H1 (cell line): Measurements from ENCODE around the gene STARD9. TPM values are rescaled to one million over a fixed set of nuclear protein-coding genes. Genes with fewer than 3 reads are reported as not detected.

Experiments used
- ATF3 ChIP-seq: IDR thresholded peaks from 2 replicates; pipeline ENCODE4 v1.6.1; 2011; ENCODE audit warnings: low read depth, mild to moderate bottlenecking, low read length; ENCODE audit not compliant: insufficient read depth
- CTBP2 ChIP-seq: IDR thresholded peaks from 2 replicates; pipeline ENCODE4 v1.7.0; 2011; ENCODE audit warnings: borderline replicate concordance, mild to moderate bottlenecking, moderate library complexity, mixed read lengths, low read length; ENCODE audit not compliant: insufficient read depth, insufficient read length
- FOSL1 ChIP-seq: IDR thresholded peaks from 2 replicates; pipeline ENCODE4 v1.6.1; 2011; ENCODE audit warnings: mild to moderate bottlenecking, low read depth, low read length, moderate library complexity; ENCODE audit not compliant: insufficient read depth
- JUND ChIP-seq: IDR thresholded peaks from 2 replicates; pipeline ENCODE4 v1.6.1; 2011; ENCODE audit warnings: mild to moderate bottlenecking, improper control_type of control experiment, low read length
- RNF2 ChIP-seq: fragments of 200-900, 300-1000 bp; sonication (generic); IDR thresholded peaks from 2 replicates; pipeline ENCODE4 v1.7.1; 2016; ENCODE audit warnings: borderline replicate concordance, low read depth, mild to moderate bottlenecking, antibody characterized with exemption, low read length; ENCODE audit not compliant: poor library complexity, severe bottlenecking; ENCODE audit errors: missing control alignments
- SAP30 ChIP-seq: fragments of 300-600 bp; sonication (generic); IDR thresholded peaks from 2 replicates; pipeline ENCODE4 v1.7.1; 2012; ENCODE audit warnings: low read length, moderate library complexity, mild to moderate bottlenecking, inconsistent platforms; ENCODE audit not compliant: insufficient read depth, insufficient replicate concordance
- polyA plus RNA-seq, 7 experiments: library from polyadenylated mRNA; depleted of rRNA in 3 of 7; stranded (reverse) in 5 of 7; unstranded in 2 of 7; fragments of >200 nt in 5 of 7; fragments of 200-250 nt in 2 of 7; gene quantifications; 1 replicate in 5 of 7; 2 replicates in 1 of 7; 4 replicates in 1 of 7; pipeline versions ENCODE4 v1.2.1 to v1.2.3, GENCODE V29; 2011 to 2013; ENCODE audit warnings: missing spikeins in 2 of 7, mixed read lengths in 2 of 7
- total RNA-seq: library from RNA; stranded (reverse); fragmentation: NEBNext Ultra II Directional; extraction: Animal tissue kit (Norgen Biotek cat#: 25700); gene quantifications from 2 replicates; pipeline ENCODE4 v1.2.1, GENCODE V29; 2021

STARD9 gene
- total and polyA plus RNA-seq, 2 of the 8 experiments (the other 6 are each of a cell fraction or from before 2014, with no cell fraction given) = 2.8 to 7.0 TPM

- no peak for TF ChIP-seq JUND
- TF ChIP-seq CTBP2 = no peak
- no peak for TF ChIP-seq FOSL1
- TF ChIP-seq SAP30 = no peak
- no peak for TF ChIP-seq ATF3
- TF ChIP-seq RNF2 = no peak
- TF ChIP-seq, all 59 proteins: peak for 0
These were observed 154.7 kb downstream of the STARD9 start (continued) for GRCh38 chr15:42730135-42730534.
